Endothelial cell of umbilical vein (primary cell): ENCODE data around the gene FLT1. TPM values are rescaled to one million over a fixed set of nuclear protein-coding genes. Genes with fewer than 3 reads are reported as not detected.

ENCODE experiments used
- BruUV-seq: library from RNA; stranded (reverse); fragments of 400-500 nt; replicated peaks from 2 replicates; lab custom pipeline; 2021; lab: Mats Ljungman, UMichigan
- CTCF ChIA-PET: fragments of 300-600, 350-600 bp; sonication (Branson Sonifier 250); formaldehyde crosslinking; loops from one replicate; lab custom pipeline; 2021; ENCODE audit warnings: antibody characterized with exemption, inconsistent platforms; lab: Charles Lee
- POLR2A ChIA-PET: fragments of 300-600, 350-600 bp; sonication (Branson Sonifier 250); formaldehyde crosslinking; loops from one replicate; lab custom pipeline; 2021; ENCODE audit warnings: antibody characterized with exemption, inconsistent platforms; lab: Charles Lee
- DNase-seq: peaks from one replicate; pipeline ENCODE4 v3.0.0-alpha.2; 2011; ENCODE audit warnings: low read depth, low spot score
- FAIRE-seq: peaks from 2 replicates; lab custom pipeline; 2011; peaks lifted over from hg19 to GRCh38; lab: Jason Lieb, UNC
- H2AFZ ChIP-seq: 2 replicates; pipeline ENCODE4 v1.6.0; 2012; ENCODE audit warnings: low read depth, low read length, control low read depth, inconsistent platforms
- H3K27ac ChIP-seq: 2 replicates; pipeline ENCODE4 v1.5.1; 2011; ENCODE audit warnings: low read depth, mild to moderate bottlenecking, control low read depth, low read length, moderate library complexity; ENCODE audit not compliant: insufficient read depth
- H3K27me3 ChIP-seq, 2 experiments: 2 replicates each; pipeline versions ENCODE4 v1.6.0 to v1.6.1; 2011; ENCODE audit warnings: low read length in 2 of 2, mixed read lengths in 1 of 2; ENCODE audit not compliant: control insufficient read depth in 2 of 2, insufficient read depth in 2 of 2
- H3K36me3 ChIP-seq, 2 experiments: 2 replicates in 1 of 2; 3 replicates in 1 of 2; pipeline ENCODE4 v1.5.1; 2011; ENCODE audit warnings: low read length in 2 of 2, mild to moderate bottlenecking in 1 of 2, moderate library complexity in 1 of 2; ENCODE audit not compliant: control insufficient read depth in 2 of 2, insufficient read depth in 2 of 2; ENCODE audit errors: extremely low read depth in 1 of 2
- H3K4me1 ChIP-seq: 3 replicates; pipeline ENCODE4 v1.5.1; 2011; ENCODE audit warnings: mild to moderate bottlenecking, low read length; ENCODE audit not compliant: control insufficient read depth, insufficient read depth; ENCODE audit errors: extremely low read depth
- H3K4me2 ChIP-seq: 2 replicates; pipeline ENCODE4 v1.6.1; 2011; ENCODE audit warnings: low read length, control low read depth, mixed read lengths; ENCODE audit not compliant: insufficient read depth
- H3K4me3 ChIP-seq, 3 experiments: fragments of 200-600 bp in 1 of 3; sonication (generic), shearing (Covaris generic) in 1 of 3; replicated peaks in 1 of 3; 2 replicates each; pipeline ENCODE4 v1.5.1; 2011 to 2016; ENCODE audit warnings: control low read depth in 3 of 3, low read length in 3 of 3, mild to moderate bottlenecking in 2 of 3, inconsistent platforms in 1 of 3, low read depth in 1 of 3, moderate library complexity in 1 of 3; ENCODE audit not compliant: insufficient read depth in 1 of 3
- H3K79me2 ChIP-seq: 2 replicates; pipeline ENCODE4 v1.6.0; 2012; ENCODE audit warnings: low read length, inconsistent platforms; ENCODE audit not compliant: control insufficient read depth, insufficient read depth
- H3K9ac ChIP-seq: replicated peaks from 2 replicates; pipeline ENCODE3; 2011; ENCODE audit warnings: low read length, control low read depth; ENCODE audit not compliant: insufficient read depth; ENCODE audit errors: extremely low read depth
- H3K9me1 ChIP-seq: replicated peaks from 3 replicates; pipeline ENCODE4 v1.6.0; 2011; ENCODE audit warnings: mild to moderate bottlenecking, low read length; ENCODE audit not compliant: control insufficient read depth, insufficient read depth; ENCODE audit errors: extremely low read depth
- H3K9me3 ChIP-seq: replicated peaks from 2 replicates; pipeline ENCODE4 v1.5.1; 2012; ENCODE audit warnings: low read length, inconsistent platforms; ENCODE audit not compliant: control insufficient read depth, insufficient read depth
- H4K20me1 ChIP-seq: replicated peaks from 2 replicates; pipeline ENCODE3; 2011; ENCODE audit warnings: mild to moderate bottlenecking, low read length; ENCODE audit not compliant: control insufficient read depth, insufficient read depth; ENCODE audit errors: extremely low read depth
- EZH2 ChIP-seq: IDR thresholded peaks from 2 replicates; pipeline ENCODE4 v1.6.1; 2012; ENCODE audit warnings: borderline replicate concordance, low read depth, mild to moderate bottlenecking, moderate library complexity, low read length, inconsistent platforms; ENCODE audit not compliant: severe bottlenecking
- FOS ChIP-seq: IDR thresholded peaks from 2 replicates; pipeline ENCODE4 v1.6.1; 2011; ENCODE audit warnings: mild to moderate bottlenecking, low read length, moderate library complexity, borderline replicate concordance; ENCODE audit not compliant: insufficient read depth
- GATA2 ChIP-seq: IDR thresholded peaks from 2 replicates; pipeline ENCODE4 v1.7.0; 2011; ENCODE audit warnings: low read depth, mild to moderate bottlenecking, moderate library complexity, mixed read lengths, low read length; ENCODE audit not compliant: insufficient read length, insufficient read depth
- JUN ChIP-seq: IDR thresholded peaks from 2 replicates; pipeline ENCODE4 v1.6.1; 2011; ENCODE audit warnings: borderline replicate concordance, low read depth; ENCODE audit not compliant: insufficient read length, insufficient read depth
- MAX ChIP-seq: IDR thresholded peaks from 2 replicates; pipeline ENCODE4 v1.6.1; 2011; ENCODE audit not compliant: insufficient read depth, insufficient read length
- MYC ChIP-seq: IDR thresholded peaks from one replicate; pipeline ENCODE4 v1.6.1; 2011; ENCODE audit warnings: mild to moderate bottlenecking, low read depth, low read length
- POLR2A ChIP-seq: IDR thresholded peaks from 2 replicates; pipeline ENCODE4 v1.6.1; 2012; ENCODE audit warnings: low read depth, mild to moderate bottlenecking, control low read depth, low read length
- POLR2AphosphoS5 ChIP-seq: IDR thresholded peaks from 2 replicates; pipeline ENCODE4 v1.6.1; 2012; ENCODE audit warnings: low read depth, mild to moderate bottlenecking, control low read depth, low read length, moderate library complexity; ENCODE audit not compliant: insufficient read depth
- dilution Hi-C: fragments of 300-500 bp; cut with MboI; formaldehyde crosslinking; loops from one replicate; pipeline ENCODE4 v1.15.0; 2019; ENCODE audit warnings: low sequenced_read_pairs; ENCODE audit not compliant: extremely low pct_ligation_motif_present
- intact Hi-C: fragments of 100-400 bp; cut with micrococcal nuclease; formaldehyde crosslinking; loops from one replicate; pipeline ENCODE4 v1.10.0; 2022
- polyA plus RNA-seq, 4 experiments: library from polyadenylated mRNA; depleted of rRNA in 3 of 4; stranded (reverse) in 3 of 4; unstranded in 1 of 4; fragments of >200 nt; gene quantifications; 2 replicates each; pipeline versions ENCODE4 v1.2.1 to v1.2.3, GENCODE V29; 2011 to 2012; ENCODE audit warnings: missing spikeins in 1 of 4
- total RNA-seq: library from RNA; stranded (reverse); gene quantifications from 2 replicates; pipeline ENCODE4 v1.2.3, GENCODE V29; 2021
- TF ChIP-seq, protein P1 (sequence below), 2 donors: IDR thresholded peaks; 1 replicate in 1 of 2; 2 replicates in 1 of 2; pipeline ENCODE4 v1.5.1; 2011; ENCODE audit warnings: low read length in 2 of 2, mild to moderate bottlenecking in 2 of 2, moderate library complexity in 2 of 2, control low read depth in 1 of 2, inconsistent platforms in 1 of 2, low read depth in 1 of 2; ENCODE audit not compliant: insufficient read depth in 1 of 2; ENCODE audit errors: extremely low read depth in 1 of 2

The FLT1 gene
- total and polyA plus RNA-seq, 2 donors (not counting 3 experiments of a cell fraction or from before 2014, with no cell fraction given), result 16.0 to 104 TPM

DNA sequence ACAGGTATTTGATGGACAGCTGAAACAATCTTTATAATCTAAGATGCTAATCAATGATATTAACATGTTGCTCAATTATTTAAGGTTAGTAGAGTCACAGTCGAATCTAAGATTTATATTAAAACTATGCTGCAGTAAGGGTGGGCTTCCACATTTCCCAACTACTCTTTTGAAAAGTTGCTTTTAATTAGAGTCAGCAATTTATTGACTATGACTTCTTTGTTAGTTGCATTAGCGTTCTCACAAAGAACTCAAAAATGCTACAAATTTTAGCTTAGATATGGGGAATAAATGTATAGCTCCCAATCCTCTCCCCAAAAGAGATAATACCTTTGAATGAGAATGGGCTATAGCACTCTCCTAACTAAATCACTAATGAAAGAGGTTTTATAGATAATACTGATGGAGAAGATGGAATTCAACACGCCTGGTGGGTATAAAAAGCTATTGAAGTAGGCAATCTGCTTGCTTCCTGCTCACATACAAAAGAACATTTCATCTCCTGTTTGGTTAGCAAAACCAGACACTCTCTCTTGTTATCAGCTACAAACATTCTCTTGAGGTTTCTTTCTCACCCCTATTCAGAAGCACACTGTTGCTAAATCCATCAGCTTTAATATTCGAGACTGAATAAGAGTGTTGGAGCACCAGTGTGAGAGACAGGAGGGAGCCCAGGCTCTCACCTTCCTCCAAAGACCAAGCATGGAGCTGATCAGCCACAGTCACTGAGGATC is 2.4 kb upstream of the FLT1 start:
- H3K4me1 ChIP-seq, result peaks cover 20% of the 10 kb centered on the region
- no peaks in the 10 kb centered on the region for H3K9me1 ChIP-seq
- no TSS peak for BruUV-seq
- H3K27ac ChIP-seq, result no peak overlapping the region
- dilution Hi-C loops, result loop anchor here (25.0 kb wide), 1 partner anchor 185 kb away; no protein-coding TSS in a partner anchor
- ChIA-PET CTCF (interaction anchor here (0.9 to 1.4 kb wide), 10 partner anchors 19 to 183 kb away, joined by 3 to 6 read pairs (median 3); no protein-coding TSS in a partner anchor), POLR2A (no interaction called here)
- DNase-seq (no peak), FAIRE-seq (no peak)
- H3K27me3 ChIP-seq, result no peaks in the 10 kb centered on the region
- H3K36me3 ChIP-seq, result no peaks in the 10 kb centered on the region
- no peak overlapping the region for H3K4me2 ChIP-seq
- intact Hi-C loops, result loop anchor here (10.0 kb wide), 1 partner anchor 363 kb away; the partner anchor contains the start of gene PAN3
- no peak overlapping the region for H2AFZ ChIP-seq
- H3K4me3 ChIP-seq, result no peak overlapping the region
- TF ChIP-seq JUN, result no peak
- TF ChIP-seq GATA2, result no peak
- no peaks in the 10 kb centered on the region for H4K20me1 ChIP-seq
- no peak overlapping the region for H3K9ac ChIP-seq
- H3K79me2 ChIP-seq, result peaks cover 21% of the 10 kb centered on the region
- no peaks in the 10 kb centered on the region for H3K9me3 ChIP-seq

GRCh38 chr13:28496188-28496564 is 1.2 kb upstream of the FLT1 start:
- TF ChIP-seq POLR2AphosphoS5 (no peak), JUN (no peak), POLR2A (no peak), MYC (no peak), GATA2 (no peak), FOS (no peak), EZH2 (no peak), MAX (no peak)
- TF ChIP-seq, protein P1, sequence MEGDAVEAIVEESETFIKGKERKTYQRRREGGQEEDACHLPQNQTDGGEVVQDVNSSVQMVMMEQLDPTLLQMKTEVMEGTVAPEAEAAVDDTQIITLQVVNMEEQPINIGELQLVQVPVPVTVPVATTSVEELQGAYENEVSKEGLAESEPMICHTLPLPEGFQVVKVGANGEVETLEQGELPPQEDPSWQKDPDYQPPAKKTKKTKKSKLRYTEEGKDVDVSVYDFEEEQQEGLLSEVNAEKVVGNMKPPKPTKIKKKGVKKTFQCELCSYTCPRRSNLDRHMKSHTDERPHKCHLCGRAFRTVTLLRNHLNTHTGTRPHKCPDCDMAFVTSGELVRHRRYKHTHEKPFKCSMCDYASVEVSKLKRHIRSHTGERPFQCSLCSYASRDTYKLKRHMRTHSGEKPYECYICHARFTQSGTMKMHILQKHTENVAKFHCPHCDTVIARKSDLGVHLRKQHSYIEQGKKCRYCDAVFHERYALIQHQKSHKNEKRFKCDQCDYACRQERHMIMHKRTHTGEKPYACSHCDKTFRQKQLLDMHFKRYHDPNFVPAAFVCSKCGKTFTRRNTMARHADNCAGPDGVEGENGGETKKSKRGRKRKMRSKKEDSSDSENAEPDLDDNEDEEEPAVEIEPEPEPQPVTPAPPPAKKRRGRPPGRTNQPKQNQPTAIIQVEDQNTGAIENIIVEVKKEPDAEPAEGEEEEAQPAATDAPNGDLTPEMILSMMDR (IDR thresholded peaks at IDR 0.05; ENCODE audit: extremely low read depth in 1 of 2, insufficient read depth in 1 of 2, low read depth in 1 of 2, low read length in 2 of 2), result no peak
- Histone ChIP-seq H3K4me2 (no peak overlapping the region), H3K36me3 (no peaks in the 10 kb centered on the region), H4K20me1 (peaks cover 3% of the 10 kb centered on the region), H3K27ac (no peak overlapping the region), H3K79me2 (peaks cover 32% of the 10 kb centered on the region), H3K4me1 (peaks cover 32% of the 10 kb centered on the region), H2AFZ (no peak overlapping the region), H3K9ac (no peak overlapping the region), H3K9me3 (no peaks in the 10 kb centered on the region), H3K4me3 (no peak overlapping the region), H3K27me3 (no peaks in the 10 kb centered on the region), H3K9me1 (no peaks in the 10 kb centered on the region)
- no TSS peak for BruUV-seq
- FAIRE-seq, result no peak
- ChIA-PET POLR2A (no interaction called here), CTCF (interaction anchor here (0.9 to 2.1 kb wide), 3 partner anchors 16 to 173 kb away, joined by 3 to 12 read pairs (median 4); no protein-coding TSS in a partner anchor)
- dilution Hi-C loops, result loop anchor here (25.0 kb wide), 1 partner anchor 184 kb away; no protein-coding TSS in a partner anchor
- DNase-seq, result no peak
- intact Hi-C loops, result loop anchor here (10.0 kb wide), 1 partner anchor 361 kb away; the partner anchor contains the start of gene PAN3
